Measurements from ENCODE around the gene ASIC3.
"Not testable (repeated sequence)": the region's sequence is repeated elsewhere in the genome, so short reads cannot be mapped to it uniquely, and the experiment has no call there.

Gene ASIC3

GRCh38 chr7:151035902-151036301, 12.4 kb upstream of the ASIC3 start:
- Histone ChIP-seq H3K79me1 (ENCODE audit: low read length) (no peaks in the 10 kb centered on the region), H4K5ac (ENCODE audit: low read length) (no peak overlapping the region), H3K27me3 (ENCODE audit: insufficient read depth, low read length, poor library complexity) (no peaks in the 10 kb centered on the region), H3K23ac (ENCODE audit: low read length) (no peak overlapping the region), H3K36me3 (ENCODE audit: control insufficient read depth, insufficient read depth, low read length) (peaks cover 2% of the 10 kb centered on the region), H3K18ac (ENCODE audit: low read length) (no peak overlapping the region), H3K4me2 (ENCODE audit: low read length) (no peak overlapping the region), H2BK120ac (ENCODE audit: low read depth, low read length) (no peak overlapping the region), H4K8ac (ENCODE audit: low read depth, low read length) (no peak overlapping the region), H3K9ac (ENCODE audit: low read length) (no peak overlapping the region), H3K27ac (ENCODE audit: low read depth, low read length) (no peak overlapping the region), H3K4ac (ENCODE audit: low read depth, low read length) (no peak overlapping the region), H3K4me1 (ENCODE audit: control insufficient read depth, low read depth, low read length) (no peaks in the 10 kb centered on the region), H3K4me3 (ENCODE audit: low read length) (no peak overlapping the region), H3K56ac (ENCODE audit: low read length) (no peak overlapping the region), H3K79me2 (ENCODE audit: control insufficient read depth, insufficient read depth, low read length) (no peaks in the 10 kb centered on the region), H2BK5ac (ENCODE audit: low read length) (no peak overlapping the region), H2AK5ac (ENCODE audit: low read length) (no peak overlapping the region), H2BK15ac (replicated peaks; ENCODE audit: low read depth) (no peak overlapping the region)
- WGBS (ENCODE audit: extremely low coverage, insufficient coverage, low lambda C conversion rate), result no CpG with 5 or more reads among the region's 17 CpGs
- no peak for DNase-seq

- Histone ChIP-seq H3K56ac (ENCODE audit: low read length) (no peak overlapping the region), H4K5ac (ENCODE audit: low read length) (no peak overlapping the region), H3K27ac (ENCODE audit: low read depth, low read length) (no peak overlapping the region), H3K4ac (ENCODE audit: low read depth, low read length) (no peak overlapping the region), H2BK120ac (ENCODE audit: low read depth, low read length) (no peak overlapping the region), H4K8ac (ENCODE audit: low read depth, low read length) (no peak overlapping the region), H3K36me3 (ENCODE audit: control insufficient read depth, insufficient read depth, low read length) (peaks cover 2% of the 10 kb centered on the region), H2BK5ac (ENCODE audit: low read length) (no peak overlapping the region), H3K18ac (ENCODE audit: low read length) (no peak overlapping the region), H3K79me1 (ENCODE audit: low read length) (no peaks in the 10 kb centered on the region), H3K27me3 (ENCODE audit: insufficient read depth, low read length, poor library complexity) (no peaks in the 10 kb centered on the region), H2AK5ac (ENCODE audit: low read length) (no peak overlapping the region), H2BK15ac (replicated peaks; ENCODE audit: low read depth) (no peak overlapping the region), H3K79me2 (ENCODE audit: control insufficient read depth, insufficient read depth, low read length) (no peaks in the 10 kb centered on the region), H3K23ac (ENCODE audit: low read length) (no peak overlapping the region), H3K4me1 (ENCODE audit: control insufficient read depth, low read depth, low read length) (no peaks in the 10 kb centered on the region), H3K4me3 (ENCODE audit: low read length) (no peak overlapping the region), H3K9ac (ENCODE audit: low read length) (no peak overlapping the region), H3K4me2 (ENCODE audit: low read length) (no peak overlapping the region)
- peak; percentile 73 for DNase-seq
- WGBS (ENCODE audit: extremely low coverage, insufficient coverage, low lambda C conversion rate), result no CpG with 5 or more reads among the region's 12 CpGs
These were observed 9.1 kb upstream of the ASIC3 start for GRCh38 chr7:151038951-151039849.

- DNase-seq, result no peak
- no CpG with 5 or more reads among the region's 18 CpGs for WGBS (ENCODE audit: extremely low coverage, insufficient coverage, low lambda C conversion rate)
These were observed 8.3 kb upstream of the ASIC3 start for GRCh38 chr7:151039850-151040548.

GRCh38 chr7:151040616-151041375, 7.5 kb upstream of the ASIC3 start:
- H4K5ac ChIP-seq (ENCODE audit: low read length), result no peak overlapping the region
- no peaks in the 10 kb centered on the region for H3K79me1 ChIP-seq (ENCODE audit: low read length)
- H3K18ac ChIP-seq (ENCODE audit: low read length), result no peak overlapping the region
- H3K23ac ChIP-seq (ENCODE audit: low read length), result no peak overlapping the region
- H3K4me1 ChIP-seq (ENCODE audit: control insufficient read depth, low read depth, low read length), result no peaks in the 10 kb centered on the region
- no peaks in the 10 kb centered on the region for H3K79me2 ChIP-seq (ENCODE audit: control insufficient read depth, insufficient read depth, low read length)
- peaks cover 2% of the 10 kb centered on the region for H3K36me3 ChIP-seq (ENCODE audit: control insufficient read depth, insufficient read depth, low read length)
- H3K4ac ChIP-seq (ENCODE audit: low read depth, low read length), result no peak overlapping the region
- H3K27ac ChIP-seq (ENCODE audit: low read depth, low read length), result no peak overlapping the region
- H4K8ac ChIP-seq (ENCODE audit: low read depth, low read length), result no peak overlapping the region
- H3K4me3 ChIP-seq (ENCODE audit: low read length), result no peak overlapping the region
- H3K9ac ChIP-seq (ENCODE audit: low read length), result no peak overlapping the region
- no peak for DNase-seq
- no CpG with 5 or more reads among the region's 30 CpGs for WGBS (ENCODE audit: extremely low coverage, insufficient coverage, low lambda C conversion rate)
- no peak overlapping the region for H2AK5ac ChIP-seq (ENCODE audit: low read length)
- no peaks in the 10 kb centered on the region for H3K27me3 ChIP-seq (ENCODE audit: insufficient read depth, low read length, poor library complexity)
- H2BK120ac ChIP-seq (ENCODE audit: low read depth, low read length), result no peak overlapping the region
- H2BK5ac ChIP-seq (ENCODE audit: low read length), result no peak overlapping the region
- no peak overlapping the region for H2BK15ac ChIP-seq (replicated peaks; ENCODE audit: low read depth)
- no peak overlapping the region for H3K56ac ChIP-seq (ENCODE audit: low read length)
- H3K4me2 ChIP-seq (ENCODE audit: low read length), result no peak overlapping the region

More at GRCh38 chr7:151039850-151040548, 8.3 kb upstream of the ASIC3 start:
- Histone ChIP-seq H2BK5ac (ENCODE audit: low read length) (no peak overlapping the region), H3K79me2 (ENCODE audit: control insufficient read depth, insufficient read depth, low read length) (no peaks in the 10 kb centered on the region), H2BK15ac (replicated peaks; ENCODE audit: low read depth) (no peak overlapping the region), H2BK120ac (ENCODE audit: low read depth, low read length) (no peak overlapping the region), H3K9ac (ENCODE audit: low read length) (no peak overlapping the region), H2AK5ac (ENCODE audit: low read length) (no peak overlapping the region), H3K4me1 (ENCODE audit: control insufficient read depth, low read depth, low read length) (no peaks in the 10 kb centered on the region), H3K36me3 (ENCODE audit: control insufficient read depth, insufficient read depth, low read length) (peaks cover 2% of the 10 kb centered on the region), H4K5ac (ENCODE audit: low read length) (no peak overlapping the region), H3K23ac (ENCODE audit: low read length) (no peak overlapping the region), H3K79me1 (ENCODE audit: low read length) (no peaks in the 10 kb centered on the region), H3K4me2 (ENCODE audit: low read length) (no peak overlapping the region), H3K4ac (ENCODE audit: low read depth, low read length) (no peak overlapping the region), H3K4me3 (ENCODE audit: low read length) (no peak overlapping the region), H3K56ac (ENCODE audit: low read length) (no peak overlapping the region), H4K8ac (ENCODE audit: low read depth, low read length) (no peak overlapping the region), H3K27me3 (ENCODE audit: insufficient read depth, low read length, poor library complexity) (no peaks in the 10 kb centered on the region), H3K18ac (ENCODE audit: low read length) (no peak overlapping the region), H3K27ac (ENCODE audit: low read depth, low read length) (no peak overlapping the region)

- not testable (repeated sequence) for H3K18ac ChIP-seq (ENCODE audit: low read length); H4K8ac ChIP-seq (ENCODE audit: low read depth, low read length); H2AK5ac ChIP-seq (ENCODE audit: low read length); DNase-seq; H3K4me2 ChIP-seq (ENCODE audit: low read length); H3K79me1 ChIP-seq (ENCODE audit: low read length); H2BK15ac ChIP-seq (replicated peaks; ENCODE audit: low read depth); H3K9ac ChIP-seq (ENCODE audit: low read length); H3K56ac ChIP-seq (ENCODE audit: low read length); H2BK120ac ChIP-seq (ENCODE audit: low read depth, low read length); H3K27ac ChIP-seq (ENCODE audit: low read depth, low read length); H3K27me3 ChIP-seq (ENCODE audit: insufficient read depth, low read length, poor library complexity); H3K4me3 ChIP-seq (ENCODE audit: low read length); H3K79me2 ChIP-seq (ENCODE audit: control insufficient read depth, insufficient read depth, low read length); H4K5ac ChIP-seq (ENCODE audit: low read length); H3K23ac ChIP-seq (ENCODE audit: low read length); H3K36me3 ChIP-seq (ENCODE audit: control insufficient read depth, insufficient read depth, low read length); H2BK5ac ChIP-seq (ENCODE audit: low read length); H3K4ac ChIP-seq (ENCODE audit: low read depth, low read length); H3K4me1 ChIP-seq (ENCODE audit: control insufficient read depth, low read depth, low read length)
- WGBS (ENCODE audit: extremely low coverage, insufficient coverage, low lambda C conversion rate), result no CpG with 5 or more reads among the region's 10 CpGs
These were observed 4.9 kb upstream of the ASIC3 start for GRCh38 chr7:151043449-151043848.

Data from mesendoderm (in vitro differentiated cells).